Thymus (tissue), 14 donors: ENCODE data around the gene RASA3. TPM values are rescaled to one million over a fixed set of nuclear protein-coding genes. Genes with fewer than 3 reads are reported as not detected.
"Not testable (repeated sequence)": the region's sequence is repeated elsewhere in the genome, so short reads cannot be mapped to it uniquely, and the experiment has no call there.

Source experiments
- DNase-seq, 9 donors: peaks; one replicate each; pipeline ENCODE4 v3.0.0-alpha.2; 2013; ENCODE audit warnings: low spot score in 9 of 9, low read depth in 6 of 9, missing footprints in 1 of 9
- H3K27ac ChIP-seq, 2 donors: one replicate each; pipeline ENCODE4 v1.5.1; 2013; ENCODE audit warnings: control low read depth in 1 of 2, low read depth in 1 of 2, low read length in 1 of 2, mild to moderate bottlenecking in 1 of 2, moderate library complexity in 1 of 2
- H3K27me3 ChIP-seq, 2 donors: one replicate each; pipeline ENCODE4 v1.5.1; 2013; ENCODE audit warnings: low read length in 1 of 2; ENCODE audit not compliant: control insufficient read depth in 2 of 2, insufficient read depth in 1 of 2
- H3K36me3 ChIP-seq, 2 donors: one replicate each; pipeline ENCODE4 v1.5.1; 2013; ENCODE audit warnings: low read length in 1 of 2, mild to moderate bottlenecking in 1 of 2, moderate library complexity in 1 of 2; ENCODE audit not compliant: control insufficient read depth in 2 of 2, insufficient read depth in 2 of 2
- H3K4me1 ChIP-seq, 2 donors: one replicate each; pipeline ENCODE4 v1.5.1; 2013; ENCODE audit warnings: low read length in 2 of 2; ENCODE audit not compliant: control insufficient read depth in 2 of 2, insufficient read depth in 2 of 2
- H3K4me3 ChIP-seq, 2 donors: one replicate each; pipeline ENCODE4 v1.5.1; 2013; ENCODE audit warnings: low read length in 2 of 2, control low read depth in 1 of 2, mild to moderate bottlenecking in 1 of 2
- H3K9me3 ChIP-seq, 2 donors: one replicate each; pipeline ENCODE4 v1.5.1; 2013; ENCODE audit warnings: low read length in 1 of 2, mild to moderate bottlenecking in 1 of 2; ENCODE audit not compliant: control insufficient read depth in 2 of 2, insufficient read depth in 1 of 2
- WGBS: extraction: QIAGEN DNeasy Blood & Tissue Kit; methylation state at CpG from one replicate; pipeline ENCODE4 v1.1.7; 2013; 5-methylcytosine and 5-hydroxymethylcytosine counted together
- long read RNA-seq, 10 donors: transcript quantifications; one replicate each; lab custom pipeline, GENCODE V29; 2026
- polyA plus RNA-seq: library from polyadenylated mRNA; stranded (reverse); fragments of 200-250 nt; gene quantifications from one replicate; pipeline ENCODE4 v1.2.3, GENCODE V29; 2013
- total RNA-seq: library from RNA; stranded (reverse); fragments of 120-200 nt; gene quantifications from one replicate; pipeline ENCODE4 v1.2.4, GENCODE V29; 2013
- donor health status: healthy.

The RASA3 gene
- total RNA-seq (25.1 TPM), polyA plus RNA-seq (23.8 TPM)
- long read RNA-seq, donor 1, full-length matches to known transcripts = 1 of 1 reads
- long read RNA-seq, donor 1, partial matches to known transcripts = 0 of 1 reads
- long read RNA-seq, donor 1, other reads (novel, unspliced or antisense) = 0 of 1 reads
- long read RNA-seq, donor 2 = 0 reads
- long read RNA-seq, donor 3, full-length matches to known transcripts = 5 of 5 reads
- long read RNA-seq, donor 3, partial matches to known transcripts = 0 of 5 reads
- long read RNA-seq, donor 3, other reads (novel, unspliced or antisense) = 0 of 5 reads
- long read RNA-seq, donor 4, full-length matches to known transcripts = 1 of 1 reads
- long read RNA-seq, donor 4, partial matches to known transcripts = 0 of 1 reads
- long read RNA-seq, donor 4, other reads (novel, unspliced or antisense) = 0 of 1 reads
- long read RNA-seq, donor 5, full-length matches to known transcripts = 4 of 4 reads
- long read RNA-seq, donor 5, partial matches to known transcripts = 0 of 4 reads
- long read RNA-seq, donor 5, other reads (novel, unspliced or antisense) = 0 of 4 reads
- long read RNA-seq, donor 6, full-length matches to known transcripts = 5 of 22 reads
- long read RNA-seq, donor 6, partial matches to known transcripts = 17 of 22 reads
- long read RNA-seq, donor 6, other reads (novel, unspliced or antisense) = 0 of 22 reads
- long read RNA-seq, donor 7, full-length matches to known transcripts = 2 of 2 reads
- long read RNA-seq, donor 7, partial matches to known transcripts = 0 of 2 reads
- long read RNA-seq, donor 7, other reads (novel, unspliced or antisense) = 0 of 2 reads
- long read RNA-seq, donor 8, partial matches to known transcripts = 5 of 5 reads
- long read RNA-seq, donor 8, other reads (novel, unspliced or antisense) = 0 of 5 reads
- long read RNA-seq, donor 9, full-length matches to known transcripts = 1 of 1 reads
- long read RNA-seq, donor 9, partial matches to known transcripts = 0 of 1 reads
- long read RNA-seq, donor 9, other reads (novel, unspliced or antisense) = 0 of 1 reads
- long read RNA-seq, donor 10, full-length matches to known transcripts = 4 of 4 reads
- long read RNA-seq, donor 10, partial matches to known transcripts = 0 of 4 reads
- long read RNA-seq, donor 10, other reads (novel, unspliced or antisense) = 0 of 4 reads

GRCh38 chr13:114132419-114133121, at the start of gene RASA3:
TSS of gene RASA3 (minus strand) at chr13:114132623. CDS start at chr13:114132489, 134 bp downstream.
- Histone ChIP-seq H3K27ac (peak within 1 kb of the TSS; percentile 85 to 94), H3K36me3 (no peaks in the 10 kb centered on the region), H3K27me3 (peaks cover 0 to 2% of the 10 kb centered on the region in 2 donors), H3K4me3 (peak within 1 kb of the TSS; percentile 73 to 93), H3K9me3 (peaks cover 0 to 4% of the 10 kb centered on the region in 2 donors), H3K4me1 (peaks cover 18 to 53% of the 10 kb centered on the region in 2 donors)
- WGBS = under 1% methylated on average over 81 of the region's 81 CpGs
- DNase-seq = peak in 2 of 9 donors; percentile 56 to 67

GRCh38 chr13:114179087-114179658, 46.8 kb upstream of the RASA3 start, which contains the start of gene CFAP97D2:
TSS of gene CFAP97D2 (plus strand) at chr13:114179257. CDS start at chr13:114179331, 74 bp downstream.
- Histone ChIP-seq H3K27ac (no peak within 1 kb of the TSS), H3K4me1 (no peaks in the 10 kb centered on the region), H3K27me3 (no peaks in the 10 kb centered on the region), H3K9me3 (peaks cover 0 to under 1% of the 10 kb centered on the region in 2 donors), H3K4me3 (no peak within 1 kb of the TSS), H3K36me3 (no peaks in the 10 kb centered on the region)
- DNase-seq = no peak
- whole genome bisulfite sequencing = 87% methylated on average over 13 of the region's 13 CpGs

GRCh38 chr13:114177245-114178010, 45.0 kb upstream of the RASA3 start:
- Histone ChIP-seq H3K4me3 (no peak overlapping the region), H3K4me1 (no peaks in the 10 kb centered on the region), H3K27ac (no peak overlapping the region), H3K9me3 (peaks cover 0 to 4% of the 10 kb centered on the region in 2 donors), H3K27me3 (no peaks in the 10 kb centered on the region), H3K36me3 (no peaks in the 10 kb centered on the region)
- whole genome bisulfite sequencing = 82% methylated on average over 12 of the region's 12 CpGs
- DNase-seq = no peak

GRCh38 chr13:114176359-114176902, 44.0 kb upstream of the RASA3 start:
- not testable (repeated sequence) for H3K4me1 ChIP-seq, H3K36me3 ChIP-seq, H3K27ac ChIP-seq, DNase-seq, H3K9me3 ChIP-seq, H3K4me3 ChIP-seq, H3K27me3 ChIP-seq
- WGBS = 96% methylated on average over 14 of the region's 14 CpGs

- H3K4me1 ChIP-seq = no peaks in the 10 kb centered on the region
- 67% methylated on average over 3 of the region's 3 CpGs for WGBS
- H3K9me3 ChIP-seq = peaks cover 0 to 7% of the 10 kb centered on the region in 2 donors
- H3K27ac ChIP-seq = no peak overlapping the region
- no peaks in the 10 kb centered on the region for H3K36me3 ChIP-seq
- no peaks in the 10 kb centered on the region for H3K27me3 ChIP-seq
- no peak for DNase-seq
- H3K4me3 ChIP-seq = no peak overlapping the region
Measured at GRCh38 chr13:114174529-114174961, 42.1 kb upstream of the RASA3 start.

- Histone ChIP-seq H3K4me3 (no peak overlapping the region), H3K36me3 (no peaks in the 10 kb centered on the region), H3K9me3 (peaks cover 0 to 7% of the 10 kb centered on the region in 2 donors), H3K27me3 (no peaks in the 10 kb centered on the region), H3K4me1 (no peaks in the 10 kb centered on the region), H3K27ac (no peak overlapping the region)
- no peak for DNase-seq
- WGBS = 95% methylated on average over 1 of the region's 1 CpG
Measured at GRCh38 chr13:114173745-114174144, 41.3 kb upstream of the RASA3 start.

GRCh38 chr13:114173272-114173671, 40.8 kb upstream of the RASA3 start:
- Histone ChIP-seq H3K9me3 (peaks cover 0 to 7% of the 10 kb centered on the region in 2 donors), H3K4me3 (no peak overlapping the region), H3K36me3 (no peaks in the 10 kb centered on the region), H3K4me1 (no peaks in the 10 kb centered on the region), H3K27me3 (no peaks in the 10 kb centered on the region), H3K27ac (no peak overlapping the region)
- no peak for DNase-seq
- WGBS = 98% methylated on average over 3 of the region's 3 CpGs
